Fibroblast of skin of left biceps (primary cell): ENCODE results near the gene CLRN1.
A peak's percentile ranks its signal among the peaks of the same experiment; 100 is the strongest.

Source experiments
- DNase-seq, 2 experiments: peaks; one replicate each; pipeline ENCODE4 v3.0.0-alpha.2; 2013; ENCODE audit warnings: low read depth in 2 of 2

CLRN1 gene

GRCh38 chr3:150975992-150976368 lies 3.5 kb upstream of the CLRN1 start:
- no peak for DNase-seq

- DNase-seq: no peak
These were observed 2.8 kb upstream of the CLRN1 start for GRCh38 chr3:150975086-150975991.

- DNase-seq: peak in 1 of 2 experiments; percentile 18
These were observed 1.7 kb downstream of the CLRN1 start for GRCh38 chr3:150970665-150971324.

GRCh38 chr3:150968341-150969035 lies 4.0 kb downstream of the CLRN1 start:
- no peak for DNase-seq

GRCh38 chr3:150965436-150965835 lies 7.1 kb downstream of the CLRN1 start:
- no peak for DNase-seq

- DNase-seq: no peak
These were observed 10.6 kb downstream of the CLRN1 start for GRCh38 chr3:150961949-150962348.

GRCh38 chr3:150960708-150961684 lies 11.5 kb downstream of the CLRN1 start:
- DNase-seq: no peak

GRCh38 chr3:150958683-150959082 lies 13.8 kb downstream of the CLRN1 start:
- DNase-seq: no peak

- DNase-seq: no peak
These were observed 16.2 kb downstream of the CLRN1 start for GRCh38 chr3:150956376-150956775.

GRCh38 chr3:150951923-150952322 lies 20.6 kb downstream of the CLRN1 start:
- DNase-seq: no peak

GRCh38 chr3:150945226-150946032 lies 27.1 kb downstream of the CLRN1 start:
- peak; percentile 74 to 77 for DNase-seq

- DNase-seq: no peak
These were observed 30.3 kb downstream of the CLRN1 start for GRCh38 chr3:150942221-150942620.

GRCh38 chr3:150936693-150937092 lies 35.8 kb downstream of the CLRN1 start:
- no peak for DNase-seq

- no peak for DNase-seq
These were observed 39.0 kb downstream of the CLRN1 start for GRCh38 chr3:150933473-150933995.

- no peak for DNase-seq
These were observed 40.8 kb downstream of the CLRN1 start for GRCh38 chr3:150931745-150932144.

GRCh38 chr3:150930839-150931238 lies 41.7 kb downstream of the CLRN1 start:
- no peak for DNase-seq

GRCh38 chr3:150928234-150928633 lies 44.3 kb downstream of the CLRN1 start:
- no peak for DNase-seq

GRCh38 chr3:150926328-150926727 lies 46.2 kb downstream of the CLRN1 start:
- no peak for DNase-seq

- DNase-seq: no peak
These were observed 46.8 kb downstream of the CLRN1 start for GRCh38 chr3:150925751-150926201.

GRCh38 chr3:150922611-150923010 lies 49.9 kb downstream of the CLRN1 start:
- DNase-seq: no peak
